GM23338 (cell line): Measurements from ENCODE around the gene SCAND1. TPM values are rescaled to one million over a fixed set of nuclear protein-coding genes. Genes with fewer than 3 reads are reported as not detected.

Experiments used
- ATAC-seq: fragments of 200-7000 bp; cut with Tn5 transposase; 3 replicates; pipeline ENCODE4 v1.9.1; 2020
- DNase-seq: peaks from one replicate; pipeline ENCODE4 v3.0.0-alpha.2; 2015; ENCODE audit warnings: low spot score
- H2AFZ ChIP-seq: fragments of 200-600 bp; sonication (generic); 2 replicates; pipeline ENCODE4 v1.8.0; 2016; ENCODE audit warnings: antibody characterized with exemption, mild to moderate bottlenecking, moderate library complexity
- H3F3A ChIP-seq: fragments of 200-600 bp; sonication (generic); replicated peaks from 2 replicates; pipeline ENCODE4 v1.8.0; 2017; ENCODE audit warnings: antibody characterized with exemption, mixed run types, low read depth
- H3K27ac ChIP-seq: fragments of 200-600 bp; sonication (generic); 2 replicates; pipeline ENCODE4 v1.6.1; 2016; ENCODE audit warnings: low read depth
- H3K27me3 ChIP-seq: fragments of 200-600 bp; sonication (generic); 2 replicates; pipeline ENCODE4 v1.8.0; 2016; ENCODE audit warnings: mild to moderate bottlenecking, mixed run types, moderate library complexity; ENCODE audit not compliant: insufficient read depth
- H3K36me3 ChIP-seq: fragments of 200-600 bp; sonication (generic); 2 replicates; pipeline ENCODE4 v1.8.0; 2016; ENCODE audit warnings: mild to moderate bottlenecking; ENCODE audit not compliant: insufficient read depth
- H3K4me1 ChIP-seq: fragments of 200-600 bp; sonication (generic); 2 replicates; pipeline ENCODE4 v1.8.0; 2016; ENCODE audit warnings: mild to moderate bottlenecking, moderate library complexity; ENCODE audit not compliant: insufficient read depth
- H3K4me2 ChIP-seq: fragments of 200-600 bp; sonication (generic); 2 replicates; pipeline ENCODE4 v1.7.1; 2017; ENCODE audit warnings: mixed run types
- H3K4me3 ChIP-seq: fragments of 200-600 bp; sonication (generic); 2 replicates; pipeline ENCODE4 v1.6.1; 2016; ENCODE audit warnings: mixed run types
- H3K79me2 ChIP-seq: fragments of 200-600 bp; sonication (generic); replicated peaks from 2 replicates; pipeline ENCODE4 v1.8.0; 2017; ENCODE audit warnings: mild to moderate bottlenecking; ENCODE audit not compliant: insufficient read depth
- H3K9me2 ChIP-seq: fragments of 200-600 bp; sonication (generic); 2 replicates; pipeline ENCODE4 v1.8.0; 2017; ENCODE audit not compliant: insufficient read depth
- H4K20me1 ChIP-seq: fragments of 200-600 bp; sonication (generic); replicated peaks from 2 replicates; pipeline ENCODE4 v1.8.0; 2017; ENCODE audit warnings: mild to moderate bottlenecking; ENCODE audit not compliant: insufficient read depth
- H3K27ac Mint-ChIP-seq: 2 replicates; pipeline ENCODE4 v1.8.0; 2020; ENCODE audit warnings: inconsistent platforms, mild to moderate bottlenecking, moderate library complexity, mixed read lengths
- H3K27me3 Mint-ChIP-seq: 3 replicates; pipeline ENCODE4 v1.8.0; 2022; ENCODE audit warnings: low read depth, mild to moderate bottlenecking, moderate library complexity, mixed read lengths, inconsistent platforms; ENCODE audit not compliant: insufficient read depth, poor library complexity
- H3K36me3 Mint-ChIP-seq: 3 replicates; pipeline ENCODE4 v1.8.0; 2021; ENCODE audit warnings: low read depth, mild to moderate bottlenecking, inconsistent platforms, moderate library complexity, mixed read lengths
- H3K4me1 Mint-ChIP-seq: 3 replicates; pipeline ENCODE4 v1.8.0; 2020; ENCODE audit warnings: mild to moderate bottlenecking, inconsistent platforms, mixed read lengths
- H3K4me3 Mint-ChIP-seq: 3 replicates; pipeline ENCODE4 v1.8.0; 2021; ENCODE audit warnings: moderate library complexity, mild to moderate bottlenecking, inconsistent platforms, mixed read lengths
- H3K9me3 Mint-ChIP-seq: 3 replicates; pipeline ENCODE4 v1.8.0; 2020; ENCODE audit warnings: moderate library complexity, mild to moderate bottlenecking, inconsistent platforms, mixed read lengths
- CTCF ChIP-seq, 2 experiments: fragments of 200-600 bp in 1 of 2; sonication (generic) in 1 of 2; conservative IDR thresholded peaks; 2 replicates each; pipeline versions ENCODE4 v1.5.1 to v1.6.1; 2016 to 2017; ENCODE audit warnings: antibody characterized with exemption in 2 of 2, low read depth in 2 of 2, mild to moderate bottlenecking in 2 of 2, moderate library complexity in 1 of 2
- EZH2phosphoT487 ChIP-seq: fragments of 200-600 bp; sonication (generic); IDR thresholded peaks from one replicate; pipeline ENCODE4 v1.8.1; 2018; ENCODE audit warnings: antibody characterized with exemption; ENCODE audit not compliant: unreplicated experiment
- POLR2AphosphoS5 ChIP-seq: IDR thresholded peaks from 2 replicates; pipeline ENCODE4 v1.6.1; 2016; ENCODE audit warnings: antibody characterized with exemption, low read depth
- REST ChIP-seq: IDR thresholded peaks from one replicate; pipeline ENCODE4 v1.6.1; 2018; ENCODE audit warnings: antibody characterized with exemption; ENCODE audit not compliant: unreplicated experiment
- ZNF462 ChIP-seq: fragments of 250-450 bp; sonication (Bioruptor Pico); IDR thresholded peaks from 2 replicates; pipeline ENCODE4 v1.5.0; 2020; ENCODE audit warnings: mild to moderate bottlenecking, moderate library complexity
- polyA plus RNA-seq: library from polyadenylated mRNA; unstranded; fragments of >200 nt; fragmentation: Nextera tagmentation; extraction: Ambion mirVana; gene quantifications from 2 replicates; pipeline ENCODE4 v1.2.1, GENCODE V29; 2016
- total RNA-seq: library from RNA; depleted of rRNA; stranded (reverse); fragments of >200 nt; shearing (Covaris generic); gene quantifications from 2 replicates; pipeline ENCODE4 v1.2.3, GENCODE V29; 2014

Gene SCAND1
- total and polyA plus RNA-seq, 2 experiments from 2014 or later = 118 to 245 TPM

- Histone ChIP-seq H4K20me1 (peaks cover 7% of the 10 kb centered on the region), H3K4me2 (no peak overlapping the region), H3K27me3 (no peaks in the 10 kb centered on the region), H3K36me3 (peaks cover 5% of the 10 kb centered on the region; the same call in 1 of the 2 replicates), H3K9me2 (no peaks in the 10 kb centered on the region), H2AFZ (no peak overlapping the region), H3K27ac (no peak overlapping the region; the same call in 1 of the 2 replicates), H3K79me2 (peaks cover 9% of the 10 kb centered on the region), H3K4me3 (no peak overlapping the region), H3F3A (0 out of 2 replicates have a peak, but pooled peaks cover 4% of the 10 kb centered on the region), H3K4me1 (peaks cover 3% of the 10 kb centered on the region; the same call in 1 of the 2 replicates)
- peaks cover 6% of the 10 kb centered on the region for H3K27me3 Mint-ChIP-seq
- peak; percentile 96 for ATAC-seq
- TF ChIP-seq REST (no peak), CTCF (conservative IDR thresholded peaks at IDR 0.05; ENCODE audit: low read depth in 2 of 2) (peak; percentile 76 to 82)
- H3K36me3 Mint-ChIP-seq = peaks cover 18% of the 10 kb centered on the region
- peak overlapping the region; percentile 4; the same call in 1 of the 2 replicates for H3K27ac Mint-ChIP-seq
- H3K4me3 Mint-ChIP-seq = no peak overlapping the region
- peaks cover 8% of the 10 kb centered on the region; the same call in 2 of the 3 replicates for H3K4me1 Mint-ChIP-seq
- peak; percentile 86 for DNase-seq
- H3K9me3 Mint-ChIP-seq = no peaks in the 10 kb centered on the region
Measured at GRCh38 chr20:35947489-35947888, 6.8 kb downstream of the SCAND1 start.

GRCh38 chr20:35942243-35942642 is 12.1 kb downstream of the SCAND1 start:
- no peaks in the 10 kb centered on the region for H3K9me3 Mint-ChIP-seq
- H4K20me1 ChIP-seq = no peaks in the 10 kb centered on the region; the same call in none of the 2 replicates
- no peak overlapping the region for H3K4me3 ChIP-seq
- H3K4me1 Mint-ChIP-seq = peaks cover 18% of the 10 kb centered on the region; the same call in 2 of the 3 replicates
- peaks cover 9% of the 10 kb centered on the region for H3K4me1 ChIP-seq
- H3K79me2 ChIP-seq = no peaks in the 10 kb centered on the region
- peaks cover 2% of the 10 kb centered on the region for H3K27me3 Mint-ChIP-seq
- no peaks in the 10 kb centered on the region for H3K27me3 ChIP-seq
- no peak overlapping the region for H3K4me3 Mint-ChIP-seq
- peaks cover 7% of the 10 kb centered on the region for H3K36me3 ChIP-seq
- H2AFZ ChIP-seq = no peak overlapping the region
- H3K27ac ChIP-seq = no peak overlapping the region
- peaks cover 33% of the 10 kb centered on the region for H3K36me3 Mint-ChIP-seq
- ATAC-seq (no peak), DNase-seq (no peak)
- H3K4me2 ChIP-seq = no peak overlapping the region
- H3K9me2 ChIP-seq = no peaks in the 10 kb centered on the region
- H3K27ac Mint-ChIP-seq = no peak overlapping the region
- no peaks in the 10 kb centered on the region for H3F3A ChIP-seq
- TF ChIP-seq EZH2phosphoT487 = no peak
- TF ChIP-seq REST = no peak
- TF ChIP-seq POLR2AphosphoS5 = no peak
- TF ChIP-seq ZNF462 (CRISPR knock-in tag) = no peak
